ENCODE results near the gene HIKESHI. TPM values are rescaled to one million over a fixed set of nuclear protein-coding genes. Genes with fewer than 3 reads are reported as not detected.

Gene HIKESHI
- total and polyA plus RNA-seq, 2 of the 8 experiments (the other 6 are each of a cell fraction or from before 2014, with no cell fraction given) = 65.4 to 90.2 TPM

- H3K23ac ChIP-seq (ENCODE audit: insufficient read length) = no peak overlapping the region
- H3K79me1 ChIP-seq (ENCODE audit: low read depth, low read length) = 0 out of 2 replicates have a peak, but pooled peaks cover 2% of the 10 kb centered on the region
- no peaks in the 10 kb centered on the region for H3K23me2 ChIP-seq (ENCODE audit: low read depth, low read length)
- no peak overlapping the region for H2BK5ac ChIP-seq (ENCODE audit: low read depth, low read length)
- H3K9ac ChIP-seq (replicated peaks in 1 of 4; ENCODE audit: extremely low read depth in 1 of 4, low read depth in 3 of 4, low read length in 3 of 4) = no peak overlapping the region
- no peak overlapping the region for H2AFZ ChIP-seq (ENCODE audit: low read length)
- H4K91ac ChIP-seq (replicated peaks; ENCODE audit: insufficient read length, low read length) = no peak overlapping the region
- H2BK12ac ChIP-seq (ENCODE audit: low read depth, low read length) = no peak overlapping the region
- H3K4me3 ChIP-seq (ENCODE audit: extremely low read depth in 1 of 4, insufficient read depth in 2 of 4, low read depth in 3 of 4, low read length in 4 of 4) = no peak overlapping the region
- POLR2A ChIA-PET (ENCODE audit: partially characterized antibody) = interaction anchor here (0.9 to 1.3 kb wide), 3 partner anchors 10 to 14 kb away, joined by 3 to 7 read pairs (median 3); no protein-coding TSS in a partner anchor
- no peak overlapping the region for H3K14ac ChIP-seq (ENCODE audit: insufficient read length)
- H3K27ac ChIP-seq (ENCODE audit: low read depth, low read length) = no peak overlapping the region
- DNase-seq (ENCODE audit: low read depth in 1 of 2, low spot score in 2 of 2) = no peak
- no peak overlapping the region for H2BK15ac ChIP-seq (ENCODE audit: low read length)
- H4K8ac ChIP-seq (ENCODE audit: extremely low read depth, insufficient read depth, low read length) = no peak overlapping the region
- WGBS, 2 experiments (ENCODE audit: extremely low coverage in 1 of 2, insufficient coverage in 1 of 2, insufficient read length in 1 of 2, insufficient replicate concordance in 2 of 2, low coverage in 1 of 2, low lambda C conversion rate in 2 of 2, missing lambda C conversion rate in 1 of 2) = 87% methylated on average over 2 of the region's 2 CpGs; no CpG with 5 or more reads in 1 of the 2 experiments
- FAIRE-seq = no peak
- no peaks in the 10 kb centered on the region for H3K4me1 ChIP-seq (replicated peaks in 1 of 4; ENCODE audit: control insufficient read depth in 3 of 4, insufficient read depth in 4 of 4, low read length in 3 of 4)
- no peak overlapping the region for H3K56ac ChIP-seq (replicated peaks; ENCODE audit: insufficient read length, low read depth, low read length)
- no peaks in the 10 kb centered on the region for H4K20me1 ChIP-seq (replicated peaks in 1 of 2; ENCODE audit: control insufficient read depth in 1 of 2, insufficient read depth in 2 of 2, low read length in 2 of 2)
- no peak overlapping the region for H2BK120ac ChIP-seq (replicated peaks; ENCODE audit: low read depth, low read length)
- no peak overlapping the region for H4K5ac ChIP-seq (ENCODE audit: insufficient read length, low read depth, low read length)
- no peak overlapping the region for H3K4me2 ChIP-seq (ENCODE audit: insufficient read depth in 1 of 2, low read depth in 2 of 2, low read length in 2 of 2)
- no peaks in the 10 kb centered on the region for H3K9me3 ChIP-seq (ENCODE audit: insufficient read depth in 2 of 2, low read depth in 1 of 2, low read length in 1 of 2)
- H3K4ac ChIP-seq (replicated peaks; ENCODE audit: insufficient read length, low read depth, low read length) = no peak overlapping the region
- peaks cover 0 to 4% (median 2%) of the 10 kb centered on the region in 4 experiments; a peak in 2 of 8 replicates for H3K36me3 ChIP-seq (ENCODE audit: control insufficient read depth in 2 of 4, insufficient read depth in 4 of 4, low read length in 3 of 4)
- no peak overlapping the region for H3K18ac ChIP-seq (ENCODE audit: extremely low read depth, low read length)
- peaks cover 0 to 11% of the 10 kb centered on the region in 2 experiments; a peak in 2 of 4 replicates for H3K79me2 ChIP-seq (ENCODE audit: control insufficient read depth in 1 of 2, insufficient read depth in 2 of 2, low read length in 2 of 2)
- CTCF ChIA-PET (ENCODE audit: partially characterized antibody) = interaction anchor here (1.5 kb wide), 1 partner anchor 105 kb away, joined by 3 read pairs; no protein-coding TSS in a partner anchor
- no peak overlapping the region for H2BK20ac ChIP-seq (ENCODE audit: low read length)
- no peak for TF ChIP-seq BCL11A (IDR thresholded peaks at IDR 0.05; ENCODE audit: low read depth in 2 of 2, low read length in 2 of 2)
- no peak for TF ChIP-seq EZH2 (IDR thresholded peaks at IDR 0.05; ENCODE audit: low read depth, low read length, severe bottlenecking)
- TF ChIP-seq CTCF (IDR thresholded peaks at IDR 0.05; ENCODE audit: control extremely low read depth in 1 of 3, insufficient read depth in 1 of 3, low read depth in 1 of 3, low read length in 3 of 3) = no peak
- TF ChIP-seq JUND (IDR thresholded peaks at IDR 0.05; ENCODE audit: low read length) = no peak
- no peak for TF ChIP-seq RAD21 (IDR thresholded peaks at IDR 0.05 in 1 of 2, conservative IDR thresholded peaks at IDR 0.05 in 1 of 2; ENCODE audit: low read depth in 2 of 2, low read length in 2 of 2)
- TF ChIP-seq KDM1A (IDR thresholded peaks at IDR 0.05; ENCODE audit: borderline replicate concordance, low read length) = no peak
- H2AK5ac ChIP-seq (ENCODE audit: low read depth, low read length) = no peak overlapping the region
- H3K27me3 ChIP-seq (replicated peaks in 1 of 4; ENCODE audit: control insufficient read depth in 3 of 4, extremely low read depth in 1 of 4, insufficient read depth in 3 of 4, low read length in 3 of 4) = no peaks in the 10 kb centered on the region
These were observed 12.6 kb downstream of the HIKESHI start for GRCh38 chr11:86314636-86315035.
